Non-pigmented ciliary epithelial cell (primary cell): ENCODE results near the gene HMGB4.

Experiments used
- DNase-seq: peaks from one replicate; pipeline ENCODE4 v3.0.0-alpha.2; 2010; ENCODE audit warnings: low read depth

The HMGB4 gene

GRCh38 chr1:33848205-33848937 lies 15.5 kb upstream of the HMGB4 start:
- DNase-seq, result no peak

- DNase-seq, result no peak
These were observed 14.7 kb upstream of the HMGB4 start for GRCh38 chr1:33849211-33849610.

- DNase-seq, result no peak
These were observed 13.4 kb upstream of the HMGB4 start for GRCh38 chr1:33850481-33850880.

GRCh38 chr1:33852711-33853110 lies 11.2 kb upstream of the HMGB4 start:
- no peak for DNase-seq

- DNase-seq, result no peak
These were observed 10.4 kb upstream of the HMGB4 start for GRCh38 chr1:33853431-33853830.

GRCh38 chr1:33854091-33854490 lies 9.8 kb upstream of the HMGB4 start:
- DNase-seq, result no peak

GRCh38 chr1:33860671-33861070 lies 3.2 kb upstream of the HMGB4 start:
- no peak for DNase-seq

GRCh38 chr1:33864460-33865389 lies 846 bp downstream of the HMGB4 start:
- DNase-seq, result no peak

GRCh38 chr1:33866281-33866680 lies 2.4 kb downstream of the HMGB4 start:
- no peak for DNase-seq

- DNase-seq, result no peak
These were observed 3.8 kb downstream of the HMGB4 start for GRCh38 chr1:33867684-33868083.

- DNase-seq, result no peak
These were observed 8.4 kb downstream of the HMGB4 start for GRCh38 chr1:33872275-33872674.

- DNase-seq, result no peak
These were observed 8.8 kb downstream of the HMGB4 start for GRCh38 chr1:33872683-33873082.

- no peak for DNase-seq
These were observed 10.8 kb downstream of the HMGB4 start for GRCh38 chr1:33874636-33875035.

GRCh38 chr1:33875862-33876261 lies 12.0 kb downstream of the HMGB4 start:
- DNase-seq, result no peak

GRCh38 chr1:33876970-33877650 lies 13.2 kb downstream of the HMGB4 start:
- DNase-seq, result no peak

- DNase-seq, result no peak
These were observed 14.5 kb downstream of the HMGB4 start for GRCh38 chr1:33878392-33878791.

- no peak for DNase-seq
These were observed 16.4 kb downstream of the HMGB4 start for GRCh38 chr1:33880305-33880704.

GRCh38 chr1:33886496-33886895 lies 22.6 kb downstream of the HMGB4 start:
- no peak for DNase-seq

GRCh38 chr1:33893147-33893830 lies 29.4 kb downstream of the HMGB4 start:
- DNase-seq, result no peak

GRCh38 chr1:33895396-33895795 lies 31.5 kb downstream of the HMGB4 start:
- DNase-seq, result no peak

- DNase-seq, result no peak
These were observed 32.1 kb downstream of the HMGB4 start for GRCh38 chr1:33895976-33896375.

- DNase-seq, result no peak
These were observed 33.3 kb downstream of the HMGB4 start for GRCh38 chr1:33897092-33897725.
